GM08714 (cell line): ENCODE measurements around the gene LRRC71.

Source experiments
- H3K4me3 ChIP-seq: fragments of 200-500 bp; sonication (Bioruptor generic); 2 replicates; pipeline ENCODE4 v1.5.1; 2014; ENCODE audit warnings: mild to moderate bottlenecking, low read length, inconsistent platforms
- ZNF274 ChIP-seq: IDR thresholded peaks from 2 replicates; pipeline ENCODE4 v1.6.1; 2012; ENCODE audit warnings: mild to moderate bottlenecking, low read depth, low read length

The LRRC71 gene

GRCh38 chr1:156947818-156948525 is 27.5 kb downstream of the LRRC71 start:
- no peak for TF ChIP-seq ZNF274
- no peak overlapping the region for H3K4me3 ChIP-seq

- no peak for TF ChIP-seq ZNF274
- H3K4me3 ChIP-seq: no peak overlapping the region
These were observed 28.3 kb downstream of the LRRC71 start for GRCh38 chr1:156948708-156949107.

- no peak for TF ChIP-seq ZNF274
- H3K4me3 ChIP-seq: no peak overlapping the region
These were observed 28.7 kb downstream of the LRRC71 start for GRCh38 chr1:156949127-156949526.

DNA sequence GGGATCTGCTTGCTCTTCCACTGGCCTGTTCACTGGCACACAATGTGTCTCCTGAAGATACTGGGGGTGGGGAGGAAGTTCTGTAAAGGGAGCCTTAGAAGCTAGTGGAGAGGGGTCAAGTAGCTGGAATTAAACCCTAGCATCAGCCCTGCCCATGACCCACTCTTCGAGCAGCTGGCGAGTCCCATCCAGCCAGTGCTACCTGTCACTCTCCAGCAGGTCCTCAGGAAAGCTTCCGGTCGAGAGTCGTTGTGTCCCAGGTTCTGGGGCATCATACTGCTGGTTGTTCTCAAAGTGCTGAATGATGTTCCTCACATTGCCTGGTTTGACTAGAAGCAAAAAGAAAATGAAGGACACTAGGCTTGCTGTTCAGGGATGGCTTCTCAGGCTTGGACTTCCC is 30.9 kb downstream of the LRRC71 start:
- no peak for TF ChIP-seq ZNF274
- H3K4me3 ChIP-seq: no peak overlapping the region

DNA sequence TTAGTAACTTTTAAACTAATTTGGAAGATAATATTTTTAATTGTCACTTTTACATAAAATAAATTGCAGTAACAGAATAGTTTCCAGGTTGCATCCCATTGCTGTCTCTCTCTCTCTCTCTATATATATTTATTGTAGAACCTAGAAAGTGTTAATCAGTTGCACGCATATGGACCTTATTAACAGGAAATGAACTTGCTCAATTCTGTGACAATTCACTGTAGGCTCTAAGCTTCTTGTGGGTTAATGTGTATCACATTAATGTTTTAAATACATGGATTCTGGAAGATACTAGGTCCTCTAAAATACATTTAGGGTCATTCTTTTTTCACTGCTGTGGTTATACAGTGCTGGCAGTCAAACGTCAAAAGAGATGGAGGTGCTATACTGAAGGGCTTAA is 33.1 kb downstream of the LRRC71 start:
- no peak for TF ChIP-seq ZNF274
- H3K4me3 ChIP-seq: no peak overlapping the region

DNA sequence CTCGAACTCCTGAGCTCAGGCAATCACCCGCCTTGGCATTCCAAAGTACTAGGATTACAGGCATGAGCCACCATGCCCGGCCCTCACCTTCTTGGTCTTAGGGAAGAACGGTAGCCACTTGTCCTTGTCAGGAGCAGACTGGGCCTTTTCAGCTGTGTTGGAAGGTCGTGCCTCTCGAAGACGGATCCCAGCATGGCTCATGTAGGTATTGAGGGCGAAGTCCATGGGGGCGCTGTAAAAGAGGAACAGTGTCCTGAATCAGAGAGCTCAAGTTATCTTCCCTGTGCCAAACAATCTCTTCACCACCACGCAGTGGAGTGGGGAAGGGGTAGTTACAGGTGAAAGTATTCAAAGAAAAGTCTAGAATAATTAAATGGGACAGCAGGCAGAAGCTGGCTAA is 35.9 kb downstream of the LRRC71 start:
- H3K4me3 ChIP-seq: no peak overlapping the region
- no peak for TF ChIP-seq ZNF274

DNA sequence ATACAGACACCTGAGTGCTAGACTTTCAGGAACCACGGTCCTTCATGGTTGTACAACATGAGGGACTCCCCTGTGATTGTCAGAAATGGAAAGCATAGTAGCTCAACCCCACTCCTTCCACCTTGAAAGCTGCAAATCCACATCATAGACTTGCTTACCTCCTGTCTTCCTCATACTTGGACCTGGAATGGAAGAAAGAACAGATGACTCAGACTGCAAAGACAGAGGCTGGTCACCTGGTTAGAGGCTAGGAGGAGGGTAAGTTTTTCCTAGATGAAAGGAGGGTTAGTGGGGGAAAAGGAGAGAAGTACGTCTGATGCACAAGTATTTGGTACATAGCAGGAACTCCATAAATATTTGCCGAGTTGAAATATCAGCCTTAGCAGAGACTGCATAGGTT is 37.2 kb downstream of the LRRC71 start:
- H3K4me3 ChIP-seq: no peak overlapping the region
- TF ChIP-seq ZNF274: no peak

DNA sequence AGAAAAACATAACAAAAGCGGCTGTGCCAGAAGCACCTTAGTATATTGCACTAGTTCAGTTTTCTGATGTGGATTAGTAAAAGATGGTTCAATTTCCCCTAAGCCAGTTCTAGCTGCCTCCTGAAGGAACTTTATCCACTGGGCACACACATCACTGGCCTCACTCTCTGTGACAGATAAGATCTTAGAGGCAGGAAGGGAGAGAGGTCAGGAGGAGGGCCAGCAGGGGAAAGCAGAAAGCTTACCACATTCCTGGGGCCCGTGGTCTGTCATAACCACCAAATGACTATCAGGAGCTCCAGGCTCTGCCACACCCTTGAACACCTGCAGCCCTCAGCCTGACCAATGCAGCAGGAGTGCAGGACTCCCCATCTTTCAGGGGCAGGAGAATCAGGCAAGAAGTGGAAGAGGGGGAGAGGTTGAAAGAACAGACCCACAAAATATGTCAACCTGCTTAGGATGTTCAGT is 37.8 kb downstream of the LRRC71 start:
- H3K4me3 ChIP-seq: no peak overlapping the region
- no peak for TF ChIP-seq ZNF274

DNA sequence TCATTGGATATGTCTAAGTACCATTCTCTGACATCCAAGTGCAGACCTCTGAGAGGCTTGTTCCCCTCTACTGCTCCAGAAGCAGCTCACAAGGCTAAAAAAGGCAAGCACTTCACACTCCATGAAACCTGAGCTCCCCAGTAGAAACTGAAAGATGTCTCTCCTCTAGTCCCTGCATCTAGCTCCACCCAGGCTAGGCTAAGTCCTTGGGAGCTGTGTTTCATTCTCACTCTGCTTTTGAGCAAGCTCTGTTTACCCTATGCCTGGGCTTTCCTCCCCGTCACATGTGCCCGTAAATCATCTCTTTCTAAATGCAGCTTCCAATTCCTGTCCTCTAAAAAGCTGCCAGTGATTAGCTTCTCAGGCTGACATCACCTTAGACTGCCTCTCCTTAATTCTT is 39.0 kb downstream of the LRRC71 start:
- no peak overlapping the region for H3K4me3 ChIP-seq
- no peak for TF ChIP-seq ZNF274

DNA sequence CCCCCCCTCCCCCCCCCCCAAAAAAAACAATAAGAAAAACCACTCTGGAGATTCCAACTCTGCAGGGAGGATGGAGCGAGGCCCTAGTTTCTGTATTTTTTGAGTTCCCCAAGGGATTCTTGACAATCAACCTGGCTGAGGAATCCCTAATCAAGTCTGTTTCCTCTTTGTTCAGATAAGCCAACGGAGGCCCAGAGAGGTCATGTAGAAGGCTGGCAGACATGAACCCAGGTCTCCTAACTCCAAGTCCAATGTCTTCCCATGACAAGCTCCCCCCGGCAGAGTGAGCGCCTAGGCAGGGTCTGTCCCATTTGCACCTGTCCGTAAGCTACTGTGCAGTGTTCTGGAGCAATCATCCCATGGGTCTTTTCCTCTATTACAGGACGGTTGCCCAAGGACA is 39.5 kb downstream of the LRRC71 start:
- TF ChIP-seq ZNF274: no peak

DNA sequence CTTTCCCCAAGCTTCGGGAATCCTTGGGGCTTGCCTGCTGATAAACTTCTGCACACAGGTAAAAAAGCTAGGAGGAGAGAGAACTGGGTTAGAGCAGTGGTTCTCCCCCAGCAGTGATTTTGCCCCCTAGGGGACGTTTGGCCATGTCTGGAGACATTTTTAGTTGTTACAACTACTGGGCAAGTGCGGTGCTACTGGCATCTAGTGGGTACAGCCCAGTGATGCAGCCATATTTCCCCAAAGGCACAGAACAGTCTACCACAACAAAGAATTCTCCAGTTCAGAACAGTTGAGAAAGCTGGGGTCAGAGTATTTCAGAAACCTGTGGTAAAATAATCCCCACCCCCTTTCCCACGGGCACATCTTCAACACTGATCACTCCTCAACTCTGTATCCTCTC is 41.3 kb downstream of the LRRC71 start:
- H3K4me3 ChIP-seq: no peak overlapping the region

More for the DNA sequence above, 39.5 kb downstream of the LRRC71 start:
- no peak overlapping the region for H3K4me3 ChIP-seq

GRCh38 chr1:156963621-156964020 is 43.2 kb downstream of the LRRC71 start:
- H3K4me3 ChIP-seq: no peak overlapping the region
- no peak for TF ChIP-seq ZNF274

More for the DNA sequence above, 41.3 kb downstream of the LRRC71 start:
- TF ChIP-seq ZNF274: no peak

DNA sequence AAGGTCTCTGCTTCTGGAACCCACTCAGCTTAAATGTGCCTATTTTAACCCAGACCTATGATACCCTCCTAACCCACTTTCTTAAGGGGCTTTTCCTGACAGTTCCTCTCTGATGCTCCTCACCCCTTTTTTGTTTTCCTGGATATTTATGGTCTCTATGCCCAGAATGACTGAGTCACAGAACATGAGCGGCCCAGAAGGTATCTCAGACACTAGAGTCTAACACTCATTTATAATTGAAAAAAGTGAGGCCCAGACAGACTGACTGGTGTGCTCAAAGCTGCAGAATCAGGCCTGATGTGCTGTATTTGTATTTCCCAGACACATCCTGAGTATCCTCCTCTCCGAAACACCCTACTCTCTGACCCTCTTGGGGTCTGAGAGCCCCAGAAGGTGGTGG is 44.0 kb downstream of the LRRC71 start:
- TF ChIP-seq ZNF274: no peak

DNA sequence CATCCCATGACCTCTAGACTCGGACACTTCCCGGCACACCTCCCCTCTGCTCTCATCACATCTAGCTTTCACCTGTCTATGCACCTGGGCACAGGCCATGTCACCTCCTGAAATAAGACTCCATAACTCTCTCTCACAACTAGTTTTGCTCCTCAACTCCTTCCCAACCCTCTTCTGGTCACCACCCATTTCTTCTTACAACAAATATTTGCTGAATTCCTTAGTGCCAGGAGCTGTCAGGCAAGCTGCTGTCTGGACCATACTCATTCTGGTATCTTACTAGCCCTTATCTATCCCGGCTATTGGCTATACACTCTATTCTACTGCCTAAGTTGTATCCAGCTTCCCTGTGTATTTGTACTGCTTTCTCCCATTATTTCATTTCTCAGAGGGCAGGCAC is 49.1 kb downstream of the LRRC71 start:
- no peak for TF ChIP-seq ZNF274

More for the DNA sequence above, 44.0 kb downstream of the LRRC71 start:
- H3K4me3 ChIP-seq: no peak overlapping the region

GRCh38 chr1:156970017-156970416 is 49.6 kb downstream of the LRRC71 start:
- TF ChIP-seq ZNF274: no peak
- no peak overlapping the region for H3K4me3 ChIP-seq

More for the DNA sequence above, 49.1 kb downstream of the LRRC71 start:
- no peak overlapping the region for H3K4me3 ChIP-seq

GRCh38 chr1:156973417-156973816 is 53.0 kb downstream of the LRRC71 start:
- no peak overlapping the region for H3K4me3 ChIP-seq
- no peak for TF ChIP-seq ZNF274
